Kidney capillary endothelial cell (primary cell): Measurements from ENCODE around the gene CCDC88C.
"Not testable (repeated sequence)": the region's sequence is repeated elsewhere in the genome, so short reads cannot be mapped to it uniquely, and the experiment has no call there.

ENCODE experiments used
- DNase-seq: peaks from one replicate; pipeline ENCODE4 v3.0.0-alpha.2; 2018; ENCODE audit warnings: low spot score

CCDC88C gene

DNA sequence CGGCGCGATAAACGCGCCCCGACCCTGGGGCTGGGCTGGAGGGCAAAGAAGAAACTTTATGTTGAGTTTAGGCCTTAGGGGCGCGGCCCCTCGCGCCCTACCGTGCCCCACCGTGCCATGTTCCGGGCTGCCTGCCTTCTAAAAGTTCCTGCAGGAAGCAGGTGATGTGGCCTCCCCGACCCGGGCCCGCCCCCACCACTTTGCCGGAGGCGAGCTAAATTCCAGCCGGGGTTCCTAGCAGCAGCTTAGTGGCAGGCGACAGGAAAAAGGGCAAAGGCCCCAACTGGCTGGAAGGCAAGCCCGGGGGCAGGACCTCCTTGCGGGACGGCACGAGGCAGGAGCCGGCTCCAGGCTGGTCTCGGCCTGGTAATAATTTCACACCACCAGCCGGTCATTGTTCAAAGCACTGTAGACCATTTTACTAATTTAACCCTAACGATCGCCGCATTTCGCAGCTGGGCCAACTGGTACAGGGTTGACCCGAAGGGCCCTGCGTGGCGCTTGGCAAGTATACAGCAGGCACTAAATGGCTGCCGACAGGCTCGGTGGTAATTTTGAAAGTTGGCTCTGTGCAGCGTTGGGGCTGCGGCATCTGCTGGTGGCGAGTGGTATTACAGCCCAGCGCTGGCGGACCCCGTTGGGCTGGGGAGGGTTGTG lies 895 bp upstream of the CCDC88C start:
- DNase-seq, result peak; percentile 58

DNA sequence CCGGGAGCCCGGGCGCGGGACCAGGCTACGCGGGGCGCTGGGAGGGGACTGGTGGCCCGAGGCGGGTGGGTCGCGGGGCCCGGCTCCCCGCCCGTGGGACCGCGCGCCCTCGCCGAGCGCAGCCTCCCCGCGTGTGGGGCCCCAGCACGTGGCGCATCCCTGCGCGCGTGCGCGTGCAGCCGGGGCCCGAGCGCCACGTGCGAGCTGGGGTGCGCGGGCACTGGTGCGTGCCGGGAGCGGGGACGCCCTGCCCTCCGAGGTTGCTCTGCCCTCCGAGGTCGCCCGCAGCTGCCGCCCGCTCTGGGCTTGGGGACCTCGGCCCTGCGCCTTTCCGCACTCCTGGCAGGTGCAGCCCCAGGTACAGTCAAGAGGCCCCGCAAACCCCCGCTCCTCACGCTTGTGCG lies 365 bp upstream of the CCDC88C start:
- DNase-seq, result peak; percentile 40

DNA sequence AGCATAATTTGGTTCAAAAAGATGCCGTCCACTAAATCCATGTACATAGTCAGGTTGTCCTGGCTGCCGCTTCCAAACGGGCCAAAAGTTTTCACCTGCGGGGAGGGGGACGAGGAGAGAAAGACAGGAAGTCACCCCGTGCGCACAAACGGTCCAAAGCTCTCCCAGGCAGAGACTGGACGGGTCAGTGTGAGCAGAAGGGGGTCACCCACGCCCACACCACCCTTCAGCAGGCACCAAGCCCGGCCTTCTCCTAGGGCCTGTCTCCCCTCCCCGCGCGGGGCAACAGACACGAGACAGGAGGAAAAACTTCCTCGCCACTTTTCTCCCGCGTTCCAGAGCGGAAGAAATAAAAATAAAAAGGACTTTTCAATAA lies 888 bp downstream of the CCDC88C start:
- no peak for DNase-seq

DNA sequence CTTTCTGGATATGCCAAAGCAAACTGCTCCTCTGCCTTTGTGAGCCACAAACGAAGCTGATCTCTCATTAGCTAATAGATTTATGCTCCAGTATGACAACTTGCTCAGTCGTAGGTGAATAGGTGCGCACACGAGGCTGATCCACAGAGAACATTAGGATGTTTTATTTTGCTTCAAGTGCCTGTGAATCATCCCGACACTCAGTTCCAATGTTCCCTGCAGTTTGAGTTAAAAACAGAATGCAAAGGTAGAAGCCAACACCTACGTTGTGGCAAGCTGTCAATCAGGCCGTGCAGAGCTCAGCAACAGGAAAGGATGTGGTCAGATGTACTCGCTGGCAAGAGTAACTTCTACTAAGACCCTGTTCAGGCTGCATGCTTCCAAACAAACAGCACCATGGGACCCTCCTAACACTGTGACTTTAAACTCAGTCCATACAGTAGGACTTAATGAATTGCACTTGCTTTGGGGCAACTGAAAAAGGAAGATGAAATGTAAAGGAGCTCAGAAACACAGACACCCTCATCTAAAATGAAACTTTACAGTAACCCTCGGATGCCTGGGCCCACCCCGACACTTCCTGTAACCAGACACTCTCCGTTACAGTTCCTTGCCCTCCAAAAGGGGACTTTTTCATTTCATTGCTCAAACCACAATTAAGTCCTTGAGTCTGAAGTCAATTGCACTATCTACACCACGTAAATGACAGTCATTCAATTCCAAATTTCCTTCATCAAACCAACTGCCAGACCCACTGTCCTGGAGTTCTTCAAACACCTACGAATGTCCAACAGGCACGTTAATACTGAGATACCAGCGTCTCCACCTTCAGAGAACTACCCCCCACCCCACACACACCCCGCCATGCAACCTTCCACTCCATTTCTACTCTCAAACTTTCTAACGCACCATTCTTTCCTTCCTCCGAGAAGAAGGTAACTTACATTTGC lies 1.6 kb downstream of the CCDC88C start:
- DNase-seq, result no peak

DNA sequence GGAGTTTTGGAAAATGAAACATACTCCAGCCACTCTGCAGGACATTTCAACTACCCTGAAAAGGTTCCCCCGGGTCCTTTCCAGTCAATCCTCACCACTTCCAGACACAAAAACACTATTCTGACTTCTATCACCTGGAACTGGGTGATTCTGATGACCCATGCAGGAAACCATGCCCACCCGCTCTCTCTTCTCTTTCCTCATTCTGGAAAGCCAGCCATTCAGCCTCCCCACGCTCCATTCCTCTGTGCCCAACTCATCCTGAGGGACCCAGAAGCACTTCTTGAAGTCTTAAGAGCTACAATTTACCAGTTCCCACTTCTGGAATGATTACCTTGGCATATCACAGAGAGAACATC lies 3.2 kb downstream of the CCDC88C start:
- DNase-seq, result no peak

DNA sequence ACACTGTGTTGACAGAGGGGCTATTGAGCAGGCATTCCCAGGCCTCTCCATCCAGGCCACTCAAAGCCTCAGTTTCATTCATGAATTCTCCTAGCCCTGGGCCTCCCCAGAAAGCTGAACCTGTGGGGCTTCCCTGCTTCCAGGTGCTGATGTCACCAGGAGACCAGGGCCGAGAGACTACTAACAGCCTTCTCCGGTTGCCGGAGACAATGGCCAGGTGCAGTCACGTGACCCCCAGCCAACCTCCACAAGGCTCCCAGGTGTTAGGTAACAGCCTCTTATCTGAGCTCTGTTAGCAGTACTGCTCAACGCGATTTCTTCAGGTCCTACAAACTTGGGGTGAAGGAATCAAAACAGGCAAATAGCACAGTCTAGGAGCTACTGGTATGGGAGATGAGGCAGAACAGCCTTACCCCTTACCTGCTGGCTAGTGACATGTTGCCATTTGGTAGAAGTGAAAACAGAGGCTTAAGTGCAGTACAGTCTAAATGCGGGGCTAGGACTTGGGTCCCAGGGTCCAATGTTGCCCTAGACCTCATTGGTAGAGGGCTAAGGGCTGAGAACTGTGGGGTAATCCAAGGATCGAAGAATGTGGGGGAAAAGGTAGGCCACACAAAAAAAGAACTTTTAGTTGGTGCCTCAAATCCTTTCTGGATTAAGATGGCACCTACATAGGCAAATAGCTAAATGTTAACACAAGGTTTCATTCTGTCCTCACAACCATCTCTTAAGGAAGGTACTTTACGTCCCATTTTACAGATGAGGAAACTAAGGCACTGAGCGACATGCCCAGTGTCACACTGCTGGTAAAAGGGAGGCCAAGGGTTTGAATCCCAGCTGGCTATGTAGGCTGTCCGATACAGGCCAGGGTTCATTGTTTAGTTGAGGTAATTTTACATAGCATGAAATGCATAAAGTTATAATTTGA lies 3.8 kb downstream of the CCDC88C start:
- DNase-seq, result no peak

DNA sequence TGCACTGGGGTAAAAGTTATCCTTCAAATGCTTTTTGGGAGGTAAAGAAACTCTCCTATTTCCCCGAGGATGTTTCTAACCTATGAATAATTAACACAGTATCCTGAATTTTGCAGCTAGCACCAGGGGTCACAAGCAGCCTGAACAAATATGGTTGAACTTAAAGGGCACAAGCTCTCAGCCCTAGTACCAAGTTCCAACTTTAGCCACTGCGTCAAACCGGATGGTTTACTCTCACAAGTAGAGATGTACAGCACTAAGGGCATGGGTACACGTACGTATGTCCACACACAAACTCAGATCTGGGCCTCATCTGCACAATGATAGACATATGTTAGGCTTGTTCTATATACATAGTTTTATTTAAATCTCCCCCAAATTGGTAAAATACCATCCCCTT lies 4.7 kb downstream of the CCDC88C start:
- no peak for DNase-seq

DNA sequence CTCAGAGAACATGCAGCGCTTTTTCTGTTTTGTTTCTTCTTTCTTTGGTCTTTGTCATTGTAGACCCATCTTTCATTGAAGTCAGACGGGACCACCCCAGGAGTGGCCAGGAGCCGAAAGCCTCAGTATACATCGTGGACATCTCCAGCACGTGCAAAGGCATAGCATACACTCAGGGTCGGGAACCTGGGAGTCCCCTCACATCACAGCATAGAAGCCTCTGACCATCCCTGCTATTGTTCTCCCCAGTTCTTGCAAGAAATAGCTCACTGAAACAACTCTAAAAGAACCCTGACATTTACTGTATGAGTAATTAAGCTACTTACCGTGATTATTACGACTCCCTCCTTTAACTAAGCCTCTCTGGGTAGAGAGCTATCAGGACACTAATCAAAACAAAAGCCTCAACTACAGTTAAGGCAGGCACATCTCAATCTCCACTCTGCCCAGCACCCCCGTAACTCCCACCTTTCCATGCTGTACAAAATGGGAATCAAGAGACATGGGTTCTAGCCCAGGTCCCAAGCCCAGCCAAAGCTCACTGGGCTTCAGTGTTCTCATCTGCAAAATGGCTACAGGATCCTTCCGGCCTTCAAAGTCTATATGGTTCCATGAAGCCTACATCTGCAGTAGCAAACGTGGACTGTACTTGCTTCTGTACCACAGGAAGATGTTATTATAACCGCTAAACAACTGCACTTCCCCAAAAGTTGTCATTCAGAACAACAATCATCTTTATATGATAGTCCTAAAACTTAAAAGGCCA lies 6.7 kb downstream of the CCDC88C start:
- no peak for DNase-seq

DNA sequence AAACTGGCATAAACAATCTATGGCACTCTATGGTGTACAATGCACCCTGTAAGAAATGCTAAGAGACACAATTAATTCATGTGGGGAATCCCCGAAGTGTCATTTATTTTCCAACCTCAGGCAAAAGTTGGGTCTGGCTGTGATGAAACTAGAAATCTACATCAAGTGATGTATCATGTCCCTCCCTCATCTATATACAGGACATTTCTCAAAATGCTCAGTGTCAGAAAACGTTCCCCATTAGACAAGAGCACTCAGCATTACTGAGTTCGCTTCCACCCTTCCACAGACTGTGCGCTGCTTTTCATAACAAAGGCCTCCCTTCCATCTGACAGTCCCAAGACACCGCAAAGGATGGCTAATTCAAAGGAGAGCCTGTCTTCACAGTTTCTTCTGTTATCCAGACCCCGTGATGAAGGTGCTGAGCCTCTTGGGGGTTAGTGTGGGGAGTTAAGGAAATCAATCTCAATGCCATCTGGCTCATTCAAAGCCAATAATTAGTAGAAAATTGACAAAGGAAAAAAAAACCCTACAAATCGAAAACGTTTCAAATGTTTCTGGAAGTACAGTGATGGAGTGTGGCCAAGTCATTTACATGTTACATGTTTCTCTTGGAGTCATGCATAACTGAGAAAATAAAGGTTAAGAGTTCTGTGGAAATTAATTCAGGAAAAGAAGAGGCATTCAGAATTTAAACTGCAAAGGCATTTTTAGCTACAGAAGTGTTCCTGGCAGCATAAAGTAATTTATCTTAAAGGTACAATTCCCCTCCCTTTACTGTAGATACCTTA lies 7.5 kb downstream of the CCDC88C start:
- DNase-seq, result no peak

DNA sequence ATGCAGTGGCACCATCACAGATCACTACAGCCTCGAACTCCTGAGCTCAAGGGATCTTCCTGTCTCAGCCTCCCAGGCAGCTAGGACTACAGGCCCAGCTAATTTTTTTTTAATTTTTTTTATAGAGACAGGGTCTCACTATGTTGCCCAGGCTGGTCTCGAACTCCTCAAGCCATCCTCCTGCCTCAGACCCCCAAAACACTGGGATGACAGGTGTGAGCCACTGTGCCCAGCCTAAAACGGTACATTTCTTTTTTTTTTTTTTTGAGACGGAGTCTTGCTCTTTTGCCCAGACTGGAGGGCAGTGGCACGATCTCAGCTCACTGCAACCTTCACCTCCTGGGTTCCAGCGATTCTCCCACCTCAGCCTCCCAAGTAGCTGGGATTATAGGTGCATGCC lies 8.4 kb downstream of the CCDC88C start:
- not testable (repeated sequence) for DNase-seq

DNA sequence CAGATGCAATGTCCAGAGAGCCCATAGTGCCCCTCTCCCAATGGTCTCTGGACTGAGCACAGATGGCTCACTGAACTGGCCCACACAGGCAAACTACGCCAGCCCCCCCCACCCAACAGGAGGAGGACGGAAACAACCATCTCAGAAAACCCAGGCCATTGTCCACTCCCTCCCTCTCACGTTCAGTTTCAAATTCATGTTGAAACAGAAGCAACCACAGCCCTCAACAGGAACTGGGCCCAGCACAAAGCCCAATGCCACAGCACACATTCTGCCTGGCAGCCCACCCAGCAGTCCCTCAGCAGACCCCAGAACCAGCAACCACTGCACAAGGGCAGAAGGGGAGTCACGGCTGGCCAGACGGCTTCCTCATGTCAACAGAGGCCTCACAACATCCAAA lies 10.6 kb downstream of the CCDC88C start:
- no peak for DNase-seq

DNA sequence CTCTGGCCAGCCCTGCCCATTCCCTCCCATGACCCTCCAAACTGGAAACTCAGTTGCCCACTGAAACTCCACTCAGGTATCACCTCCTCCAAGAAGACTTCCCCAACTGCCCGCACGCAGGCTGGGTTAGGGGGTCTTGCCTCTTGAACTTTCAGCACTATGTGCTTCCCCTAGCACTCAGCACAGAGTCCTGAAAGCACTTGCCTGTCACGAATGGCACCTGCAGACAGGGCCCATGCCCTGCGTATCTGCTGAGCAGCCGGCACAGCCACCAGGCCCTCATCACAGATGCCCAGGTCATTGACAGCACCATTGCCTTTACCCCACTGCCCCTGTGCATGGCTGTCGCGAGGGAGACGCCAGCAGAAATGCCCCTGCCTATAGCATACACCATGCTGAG lies 11.2 kb downstream of the CCDC88C start:
- no peak for DNase-seq

DNA sequence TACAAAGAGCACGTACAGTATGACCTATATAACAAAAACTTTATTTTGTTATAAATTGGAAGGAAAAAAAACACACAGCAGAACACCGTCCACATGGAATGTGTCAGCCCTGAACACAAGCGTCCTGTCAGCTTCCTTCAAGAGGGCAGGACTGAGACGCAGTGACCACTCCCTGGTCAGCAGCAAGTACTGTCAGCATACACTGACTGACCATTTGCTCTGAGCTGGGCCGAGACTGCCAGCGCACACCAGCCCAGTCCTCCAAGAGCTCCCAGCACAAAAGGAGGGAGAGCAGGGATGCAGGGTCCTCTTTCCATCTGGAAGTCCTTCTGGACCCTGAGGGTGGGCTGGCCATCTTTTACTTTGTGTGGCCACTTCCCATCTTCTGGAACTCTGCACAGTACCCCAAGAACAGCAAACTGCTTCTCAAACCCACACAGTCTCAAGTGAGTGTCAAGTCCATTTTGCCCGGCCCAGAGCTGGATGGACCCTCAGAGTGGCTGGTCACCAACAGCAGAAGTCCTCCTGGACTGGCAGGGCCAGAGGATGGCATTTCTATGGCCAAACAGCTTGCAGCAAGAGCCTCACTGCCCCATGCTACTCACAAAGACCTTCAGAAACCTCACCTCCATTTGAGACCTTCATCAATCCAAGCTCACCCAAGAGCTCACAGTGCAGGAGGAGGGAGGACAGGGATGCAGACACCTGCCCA lies 11.7 kb downstream of the CCDC88C start:
- DNase-seq, result peak; percentile 43

DNA sequence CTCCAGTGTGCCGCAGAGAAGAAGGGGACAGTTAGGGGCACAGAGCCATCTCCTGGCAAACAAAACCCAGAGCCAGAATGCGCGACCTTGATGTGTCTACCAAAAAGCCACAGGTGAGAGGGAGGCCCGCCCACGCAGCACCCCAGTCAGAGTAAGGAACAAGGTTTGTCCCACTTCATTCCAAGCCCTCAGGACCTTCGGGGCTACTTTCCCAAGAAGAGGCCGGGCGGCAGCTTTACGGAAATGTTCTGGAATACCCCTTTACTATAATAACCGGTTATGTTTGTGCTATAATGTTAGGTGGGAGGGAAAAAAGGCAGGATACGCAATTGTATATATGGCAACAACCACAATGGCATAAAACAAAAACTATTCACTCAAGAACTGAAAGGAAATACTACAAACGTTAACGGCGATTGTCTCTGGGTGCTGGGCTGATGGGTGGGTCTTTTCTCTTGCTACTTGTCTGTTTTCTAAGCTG lies 12.3 kb downstream of the CCDC88C start:
- no peak for DNase-seq

DNA sequence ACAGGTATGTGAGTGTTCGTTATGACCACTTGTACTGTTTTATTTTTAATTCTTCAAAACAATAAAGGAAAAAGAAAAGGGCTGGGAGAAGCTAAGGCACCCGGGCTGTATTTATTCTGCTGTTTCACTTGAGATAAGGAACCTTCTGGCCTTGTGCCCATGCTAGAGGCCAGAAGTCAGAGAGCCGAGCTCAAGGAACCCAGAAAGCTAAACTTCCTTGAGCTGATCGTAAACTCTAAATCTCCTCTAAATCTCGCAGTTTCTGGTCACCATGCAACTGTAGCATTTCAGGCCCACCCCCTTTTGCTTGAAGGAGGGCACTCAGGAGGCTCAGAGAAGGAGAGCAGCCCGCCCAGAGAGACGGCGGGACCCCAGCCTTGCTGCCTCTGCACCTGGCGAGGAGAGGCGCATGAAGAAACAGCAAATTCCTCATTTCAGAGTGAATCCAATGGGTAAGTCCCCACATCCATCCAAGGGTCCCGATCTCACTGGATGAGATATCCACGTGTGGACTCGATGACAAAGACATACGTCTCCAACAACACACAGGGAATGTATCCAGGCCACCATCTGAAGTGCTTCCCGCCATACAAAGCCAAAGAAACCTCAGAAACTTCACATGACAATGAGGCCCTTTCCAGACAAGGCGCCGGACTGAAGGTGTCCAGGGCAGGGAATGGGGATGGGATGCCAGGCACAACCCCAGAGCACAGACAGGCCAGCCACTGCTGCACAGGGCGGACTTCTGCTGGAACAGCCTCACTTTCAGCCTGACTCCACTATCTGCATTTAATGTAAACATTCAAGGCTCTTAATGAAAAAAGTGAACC lies 14.6 kb downstream of the CCDC88C start:
- DNase-seq, result no peak

DNA sequence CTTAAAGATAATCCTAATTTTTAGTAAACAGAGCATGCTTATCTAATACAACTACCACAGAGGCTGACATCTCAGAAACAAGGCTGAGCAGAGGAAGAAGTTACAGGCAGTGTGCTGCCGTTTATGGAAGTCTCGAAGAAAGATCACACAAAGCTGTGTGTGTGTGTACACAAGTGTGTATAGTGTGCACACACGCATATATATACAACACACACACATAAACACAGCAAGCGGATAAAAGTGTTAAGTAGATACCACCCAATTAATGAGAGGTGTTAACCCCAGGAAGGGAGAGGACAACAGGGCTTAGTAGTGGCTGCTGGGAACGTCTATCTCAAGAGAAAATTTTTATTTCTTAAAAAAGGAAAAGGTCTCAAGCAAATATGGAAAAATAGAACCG lies 15.3 kb downstream of the CCDC88C start:
- DNase-seq, result no peak

DNA sequence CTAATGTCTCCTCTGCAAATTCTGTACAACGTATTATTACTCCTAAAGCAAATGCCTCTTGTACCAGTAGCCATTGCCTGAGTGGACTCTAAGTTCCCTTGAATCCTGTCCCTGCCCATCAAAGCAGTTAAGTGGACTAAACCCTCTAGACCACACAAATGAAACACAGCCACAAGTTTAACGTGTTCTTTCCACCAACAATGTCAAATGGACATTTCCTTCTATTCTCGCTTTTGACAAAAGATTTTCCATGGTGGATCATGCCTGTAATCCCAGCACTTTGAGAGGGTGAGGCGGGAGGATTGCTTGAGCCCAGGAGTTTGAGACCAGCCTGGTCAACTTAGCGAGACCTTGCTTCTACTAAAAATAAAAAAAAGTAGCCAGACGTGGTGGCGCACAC lies 15.9 kb downstream of the CCDC88C start:
- no peak for DNase-seq

DNA sequence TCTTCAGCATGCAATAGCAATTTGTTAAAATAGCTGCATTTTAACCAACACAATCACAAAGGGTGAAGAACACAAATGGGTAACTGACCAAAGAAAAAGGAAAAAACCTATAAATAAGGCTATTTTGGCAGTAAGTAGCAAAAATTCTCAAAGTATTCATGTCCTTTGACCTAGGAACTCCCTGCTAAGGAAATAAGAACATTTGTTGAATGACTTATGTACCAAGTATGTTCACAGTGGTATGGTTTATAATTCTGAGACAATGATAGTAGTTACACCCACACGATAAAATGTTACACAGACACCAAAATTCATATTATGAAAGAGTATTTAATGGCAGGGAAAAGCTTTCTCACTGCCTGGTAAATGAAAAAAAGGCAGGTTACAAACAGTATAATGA lies 16.9 kb downstream of the CCDC88C start:
- DNase-seq, result no peak
